GM18861 (cell line): ENCODE data around the gene C1orf56.
"Not testable (repeated sequence)": the region's sequence is repeated elsewhere in the genome, so short reads cannot be mapped to it uniquely, and the experiment has no call there.

Experiments
- ATAC-seq: cut with Tn5 transposase; IDR thresholded peaks from one replicate; pipeline ENCODE4 v1.9.1; 2021; ENCODE audit not compliant: unreplicated experiment

Gene C1orf56

DNA sequence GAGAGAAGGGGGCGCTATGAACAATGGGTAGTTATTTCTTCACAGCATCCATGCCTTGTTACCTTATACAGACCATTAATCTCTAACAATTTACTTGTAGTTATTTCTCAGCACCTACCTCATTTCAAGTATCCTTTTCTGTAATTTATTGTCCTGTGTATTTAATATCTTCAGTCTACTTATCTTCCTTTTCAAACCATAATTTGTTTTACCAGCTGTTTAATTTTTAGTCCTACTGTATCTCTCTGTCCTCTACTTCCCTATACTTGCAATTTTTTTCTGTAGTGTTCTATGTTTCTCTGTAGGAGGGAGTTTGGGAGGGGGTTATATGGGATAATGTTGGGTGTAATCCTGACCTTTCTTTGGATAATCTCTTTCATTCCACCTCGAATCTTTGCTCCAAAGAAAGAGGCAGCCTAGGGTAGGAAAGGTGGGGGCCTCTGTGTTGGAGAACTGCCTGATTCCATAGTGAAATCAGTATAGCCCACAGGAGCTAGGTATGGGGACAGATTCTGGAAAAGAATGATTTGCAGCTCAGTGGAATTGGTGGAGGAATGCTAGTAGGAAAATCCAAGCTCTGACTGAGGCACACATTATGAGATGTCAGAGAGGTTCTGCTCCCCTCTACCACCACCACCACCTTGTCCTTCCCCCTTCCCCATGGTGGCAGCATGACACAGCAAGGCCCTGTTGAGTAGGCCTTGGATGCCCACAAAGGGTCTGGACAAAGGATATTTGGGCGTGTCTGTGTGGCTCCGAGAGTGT, 13.3 kb downstream of the C1orf56 start:
- no peak for ATAC-seq

DNA sequence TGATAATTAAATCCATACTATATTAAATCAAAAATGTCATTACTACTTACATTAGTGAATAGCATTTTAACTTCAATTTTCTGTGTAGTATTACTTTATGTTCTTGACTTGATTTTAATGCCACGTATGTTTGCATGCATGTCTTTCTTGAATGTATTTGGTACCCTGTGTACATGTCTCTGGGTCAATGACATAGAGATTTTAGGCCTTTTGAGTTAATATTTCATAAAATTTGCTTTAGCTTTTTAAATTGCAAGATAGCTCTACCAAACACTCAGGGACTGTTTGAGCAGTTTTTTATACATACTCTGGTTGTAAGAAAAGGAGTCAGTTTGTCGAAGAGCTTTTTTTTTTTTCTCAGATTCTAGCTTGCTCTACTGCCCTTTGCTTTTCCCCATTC, 14.2 kb downstream of the C1orf56 start:
- ATAC-seq, result no peak

DNA sequence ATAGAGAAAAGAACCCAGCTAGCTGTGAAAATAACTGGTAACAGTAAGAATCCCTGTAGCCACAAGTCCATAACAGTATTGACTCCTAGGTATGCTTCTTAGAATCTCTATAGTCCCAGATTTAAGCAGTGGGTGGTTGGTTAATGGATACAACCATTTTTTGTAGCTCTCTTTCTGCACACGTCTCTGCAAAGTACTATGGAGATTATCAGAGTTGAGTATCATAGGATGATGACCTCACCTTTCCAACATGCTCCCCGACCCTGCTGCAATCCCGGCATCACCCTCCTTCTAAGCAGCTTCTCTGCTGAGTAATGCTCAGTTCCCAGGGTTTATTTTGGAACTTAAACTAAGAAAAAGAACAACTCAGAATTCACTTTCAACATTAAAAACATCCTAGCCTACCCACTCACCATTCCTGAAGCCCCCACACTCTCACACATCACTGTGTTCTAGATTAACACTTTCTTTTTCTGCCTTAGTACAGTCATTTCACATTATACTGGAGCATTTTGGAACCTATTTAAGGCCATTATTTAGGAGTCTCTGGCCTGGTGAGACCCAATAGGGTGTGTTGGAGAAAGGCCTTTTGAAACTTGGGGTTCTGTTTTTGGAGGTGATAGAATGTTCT, 15.3 kb downstream of the C1orf56 start:
- no peak for ATAC-seq

DNA sequence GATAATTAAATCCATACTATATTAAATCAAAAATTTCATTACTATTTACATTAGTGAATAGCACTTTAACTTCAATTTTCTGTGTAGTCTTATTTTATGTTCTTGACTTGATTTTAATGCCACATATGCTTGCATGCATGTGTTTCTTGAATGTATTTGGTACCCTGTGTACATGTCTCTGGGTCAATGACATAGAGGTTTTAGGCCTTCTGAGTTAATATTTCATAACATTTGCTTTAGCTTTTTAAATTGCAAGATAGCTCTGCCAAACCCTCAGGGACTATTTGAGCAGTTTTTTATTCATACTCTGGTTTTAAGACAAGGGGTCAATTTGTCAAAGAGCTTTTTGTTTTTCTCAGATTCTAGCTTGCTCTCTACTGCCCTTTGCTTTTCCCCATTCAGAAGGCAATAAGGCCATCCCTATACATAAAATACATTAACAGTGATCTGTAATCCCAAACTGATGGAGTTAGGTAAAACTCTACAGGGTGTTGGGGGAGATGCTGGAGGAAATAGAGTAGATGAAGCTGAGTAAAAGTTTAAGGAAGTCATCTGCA, 17.6 kb downstream of the C1orf56 start:
- no peak for ATAC-seq

DNA sequence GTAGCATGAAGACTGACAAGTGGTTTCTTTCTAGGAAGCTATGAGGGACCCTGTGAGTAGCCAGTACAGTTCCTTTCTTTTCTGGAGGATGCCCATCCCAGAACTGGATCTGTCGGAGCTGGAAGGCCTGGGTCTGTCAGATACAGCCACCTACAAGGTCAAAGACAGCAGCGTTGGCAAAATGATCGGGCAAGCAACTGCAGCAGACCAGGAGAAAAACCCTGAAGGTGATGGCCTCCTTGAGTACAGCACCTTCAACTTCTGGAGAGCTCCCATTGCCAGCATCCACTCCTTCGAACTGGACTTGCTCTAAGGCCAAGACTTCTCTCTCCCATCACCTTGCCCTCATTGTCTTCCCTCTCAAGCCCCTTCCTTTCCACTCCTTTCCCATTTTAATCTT, 19.6 kb downstream of the C1orf56 start:
- ATAC-seq, result no peak

DNA sequence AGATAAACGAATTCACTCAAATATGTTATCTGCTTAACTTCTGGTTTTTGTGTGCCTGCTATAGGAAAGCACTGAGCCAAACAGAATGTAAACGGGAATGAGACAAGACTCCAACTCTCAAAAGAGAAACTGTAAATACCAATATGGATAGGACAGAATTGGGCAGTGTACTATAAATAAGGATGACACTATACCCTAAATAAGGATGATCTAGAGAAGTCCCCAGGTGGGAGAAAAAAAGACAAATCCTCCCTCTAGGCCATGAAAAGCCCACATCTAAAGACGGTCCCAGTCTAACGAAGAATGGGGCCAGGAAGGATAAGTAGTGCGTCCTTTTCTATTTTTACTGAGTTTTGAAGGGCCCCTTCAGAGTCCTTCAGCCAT, 21.5 kb downstream of the C1orf56 start:
- no peak for ATAC-seq

DNA sequence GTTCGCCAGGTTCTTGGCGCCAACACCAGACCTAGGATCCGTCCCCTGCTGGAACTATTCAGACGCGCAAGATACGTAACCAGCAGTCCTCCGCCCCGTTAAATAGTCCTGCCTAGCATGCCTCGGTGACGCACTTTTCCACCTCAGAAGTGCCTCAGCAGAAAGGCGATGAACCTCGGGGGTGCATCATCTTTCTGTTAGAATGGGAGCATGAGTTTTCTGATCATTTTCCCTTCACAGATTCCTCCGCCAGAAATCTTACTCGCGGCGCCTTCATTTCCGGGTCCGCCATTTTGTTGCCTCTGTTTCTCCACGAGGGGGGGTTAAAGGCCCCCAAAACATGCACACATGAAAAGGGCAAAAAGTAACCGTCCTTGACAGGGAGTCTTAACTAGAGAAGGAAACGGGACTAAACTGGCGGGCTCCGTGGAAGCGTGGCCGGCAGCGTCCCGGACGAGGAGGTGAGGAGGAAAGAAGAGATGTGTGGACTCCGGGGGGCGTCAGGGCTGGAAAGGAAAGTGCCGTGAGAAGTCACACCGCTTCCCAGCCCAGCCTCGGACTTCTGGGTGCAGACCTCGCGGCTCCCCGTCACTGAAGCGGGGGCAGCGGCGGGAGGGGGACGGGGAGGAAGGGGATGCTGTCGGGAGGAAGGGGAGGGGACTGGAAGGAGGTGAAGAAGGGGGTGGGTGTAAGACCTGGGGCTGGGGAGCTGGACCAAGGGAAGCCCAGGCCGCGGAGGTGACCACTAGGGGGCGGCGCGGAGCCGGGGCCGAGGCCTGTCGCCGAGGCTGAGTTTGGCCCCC, 23.1 kb downstream of the C1orf56 start, which contains the start of gene GABPB2:
Gene GABPB2, plus strand, starts transcription at position 288 of the 803 bp plus-strand sequence. CDS start 17,429 bp downstream, outside the sequence.
- peak; percentile 51 for ATAC-seq

DNA sequence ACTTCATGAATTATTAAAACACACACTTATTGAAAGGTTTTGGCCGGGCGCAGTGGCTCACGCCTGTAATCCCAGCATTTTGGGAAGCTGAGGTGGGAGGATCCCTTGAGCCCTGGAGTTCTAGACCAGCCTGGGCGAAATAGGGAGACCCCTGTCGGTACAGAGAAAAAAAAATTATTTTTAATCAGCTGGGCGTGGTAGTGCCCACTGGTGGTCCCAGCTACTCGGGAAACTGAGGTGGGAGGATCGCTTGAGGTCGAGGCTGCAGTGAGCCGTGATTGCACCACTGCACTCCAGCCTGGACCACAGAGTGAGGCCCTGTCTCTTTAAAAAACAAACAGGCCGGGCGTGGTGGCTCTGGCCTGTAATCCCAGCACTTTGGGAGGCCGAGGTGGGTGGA, 24.7 kb downstream of the C1orf56 start:
- no peak for ATAC-seq

DNA sequence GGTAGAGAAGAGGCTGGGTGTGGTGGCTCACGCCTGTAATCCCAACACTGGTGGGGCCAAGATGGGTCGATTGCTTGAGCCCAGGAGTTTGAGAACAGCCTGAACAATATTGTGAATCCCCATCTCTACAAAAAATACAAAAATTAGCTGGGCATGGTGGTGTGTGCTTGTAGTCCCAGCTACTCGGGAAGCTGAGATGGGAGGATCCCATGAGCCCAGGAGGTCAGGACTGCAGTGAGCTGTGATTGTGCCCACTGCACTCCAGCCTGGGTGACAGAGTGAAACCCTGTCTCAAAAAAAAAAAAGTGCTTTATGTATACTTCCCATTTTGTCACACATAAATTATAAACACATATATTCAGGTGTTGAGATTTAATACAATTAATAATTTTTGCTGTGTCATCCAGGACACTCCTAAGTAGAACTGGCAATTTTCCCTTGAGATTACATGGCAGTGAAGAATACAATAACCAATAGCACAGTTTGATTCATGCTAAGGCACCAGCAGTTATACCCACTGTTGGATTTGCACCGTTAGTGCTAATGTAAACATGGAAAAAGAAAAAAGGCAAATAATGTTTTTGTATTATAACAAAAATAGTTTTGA, 38.5 kb downstream of the C1orf56 start:
- no peak for ATAC-seq

DNA sequence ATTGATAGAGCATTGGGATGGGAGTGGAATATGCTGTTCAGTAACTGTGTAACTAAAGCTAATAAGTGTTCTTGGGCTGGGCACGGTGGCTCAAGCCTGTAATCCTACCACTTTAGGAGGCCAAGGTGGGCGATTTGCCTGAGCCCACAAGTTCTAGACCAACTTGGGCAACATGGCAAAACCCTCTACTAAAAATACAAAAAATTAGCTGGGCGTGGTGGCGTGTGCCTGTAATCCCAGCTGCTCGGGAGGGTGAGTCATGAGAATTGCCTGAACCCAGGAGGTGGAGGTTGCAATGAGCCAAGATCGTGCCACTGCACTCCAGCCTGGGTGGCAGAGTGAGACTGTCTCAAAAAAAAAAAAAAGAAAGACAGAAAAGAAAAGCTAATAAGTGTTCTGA, 49.9 kb downstream of the C1orf56 start:
- not testable (repeated sequence) for ATAC-seq

DNA sequence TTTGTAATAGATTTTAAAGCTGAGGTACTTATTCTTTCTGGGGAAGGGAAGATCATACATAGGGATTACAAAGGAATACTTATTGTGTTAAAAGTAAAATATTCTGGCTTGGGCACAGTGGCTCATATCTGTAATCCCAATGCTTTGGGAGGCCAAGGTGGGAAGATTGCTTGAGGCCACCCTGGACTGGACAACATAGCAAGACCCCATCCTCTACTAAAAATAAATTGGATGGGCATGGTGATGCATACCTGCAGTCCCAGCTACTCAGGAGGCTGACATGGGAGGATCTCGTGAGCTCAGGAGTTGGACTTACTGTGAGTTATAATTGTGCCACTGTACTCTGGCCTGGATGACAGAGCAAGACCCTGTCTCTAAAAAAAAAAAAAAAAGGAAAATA, 50.6 kb downstream of the C1orf56 start:
- ATAC-seq, result no peak
